Trophoblast cell (in vitro differentiated cells and primary cell): ENCODE results near the gene SLC2A6.

Source experiments
- DNase-seq, 2 donors: peaks; one replicate each; pipeline ENCODE4 v3.0.0-alpha.2; 2016
- H2AFZ ChIP-seq: 2 replicates; pipeline ENCODE4 v1.6.1; 2013; ENCODE audit warnings: low read length, moderate library complexity, mild to moderate bottlenecking; ENCODE audit not compliant: insufficient read depth, poor library complexity
- H2AK5ac ChIP-seq: 2 replicates; pipeline ENCODE4 v1.6.1; 2013; ENCODE audit warnings: mild to moderate bottlenecking, low read length
- H2BK120ac ChIP-seq: 2 replicates; pipeline ENCODE4 v1.6.1; 2013; ENCODE audit warnings: low read length, mild to moderate bottlenecking, moderate library complexity; ENCODE audit not compliant: insufficient read depth, poor library complexity
- H2BK12ac ChIP-seq: 2 replicates; pipeline ENCODE4 v1.6.1; 2013; ENCODE audit warnings: mild to moderate bottlenecking, low read length, moderate library complexity
- H2BK5ac ChIP-seq: 2 replicates; pipeline ENCODE4 v1.6.1; 2013; ENCODE audit warnings: low read length, low read depth, moderate library complexity, mild to moderate bottlenecking; ENCODE audit not compliant: poor library complexity
- H3K14ac ChIP-seq: 2 replicates; pipeline ENCODE4 v1.6.1; 2013; ENCODE audit warnings: mild to moderate bottlenecking, low read length
- H3K18ac ChIP-seq: 2 replicates; pipeline ENCODE4 v1.6.1; 2013; ENCODE audit warnings: mild to moderate bottlenecking, low read length
- H3K23ac ChIP-seq: 2 replicates; pipeline ENCODE4 v1.6.1; 2013; ENCODE audit warnings: low read length
- H3K27ac ChIP-seq: 2 replicates; pipeline ENCODE4 v1.5.1; 2013; ENCODE audit warnings: low read depth, mild to moderate bottlenecking, inconsistent platforms, low read length, moderate library complexity
- H3K27me3 ChIP-seq: 2 replicates; pipeline ENCODE4 v1.6.1; 2013; ENCODE audit warnings: inconsistent platforms, mild to moderate bottlenecking, low read length, moderate library complexity; ENCODE audit not compliant: insufficient read depth
- H3K36me3 ChIP-seq, 2 experiments: 1 replicate in 1 of 2; 2 replicates in 1 of 2; pipeline ENCODE4 v1.6.1; 2013; ENCODE audit warnings: low read length in 2 of 2, mild to moderate bottlenecking in 2 of 2, moderate library complexity in 1 of 2; ENCODE audit not compliant: insufficient read depth in 2 of 2, control insufficient read depth in 1 of 2
- H3K4ac ChIP-seq: 2 replicates; pipeline ENCODE4 v1.6.1; 2013; ENCODE audit warnings: low read depth, mild to moderate bottlenecking, low read length, moderate library complexity
- H3K4me1 ChIP-seq, 2 experiments: 1 replicate in 1 of 2; 2 replicates in 1 of 2; pipeline ENCODE4 v1.6.1; 2013; ENCODE audit warnings: low read length in 2 of 2, mild to moderate bottlenecking in 2 of 2, moderate library complexity in 1 of 2; ENCODE audit not compliant: insufficient read depth in 2 of 2, control insufficient read depth in 1 of 2
- H3K4me2 ChIP-seq: 2 replicates; pipeline ENCODE4 v1.6.1; 2013; ENCODE audit warnings: inconsistent platforms, mild to moderate bottlenecking, low read length, moderate library complexity
- H3K4me3 ChIP-seq: 2 replicates; pipeline ENCODE4 v1.5.1; 2013; ENCODE audit warnings: mild to moderate bottlenecking, low read depth, low read length, inconsistent platforms
- H3K79me1 ChIP-seq: one replicate; pipeline ENCODE4 v1.6.1; 2013; ENCODE audit warnings: low read length
- H3K79me2 ChIP-seq: 2 replicates; pipeline ENCODE4 v1.6.1; 2013; ENCODE audit warnings: low read length, mild to moderate bottlenecking; ENCODE audit not compliant: control insufficient read depth, insufficient read depth, poor library complexity
- H3K9ac ChIP-seq: 2 replicates; pipeline ENCODE4 v1.6.1; 2013; ENCODE audit warnings: mild to moderate bottlenecking, low read length
- H3K9me3 ChIP-seq: 2 replicates; pipeline ENCODE4 v1.6.1; 2013; ENCODE audit warnings: low read depth, mild to moderate bottlenecking, control low read depth, inconsistent platforms, low read length; ENCODE audit not compliant: insufficient read depth
- H4K12ac ChIP-seq: 2 replicates; pipeline ENCODE4 v1.6.1; 2013; ENCODE audit warnings: low read depth, mild to moderate bottlenecking, low read length, moderate library complexity
- H4K8ac ChIP-seq: 2 replicates; pipeline ENCODE4 v1.6.1; 2013; ENCODE audit warnings: low read depth, mild to moderate bottlenecking, low read length, moderate library complexity
- H4K91ac ChIP-seq: one replicate; pipeline ENCODE4 v1.6.1; 2013; ENCODE audit warnings: low read depth, mild to moderate bottlenecking, low read length, moderate library complexity
- WGBS: extraction: QIAGEN DNeasy Blood & Tissue Kit; methylation state at CpG from one replicate; pipeline ENCODE4 v1.1.7; 2013; ENCODE audit warnings: missing lambda C conversion rate; ENCODE audit not compliant: insufficient read length, insufficient coverage; ENCODE audit errors: extremely low coverage; 5-methylcytosine and 5-hydroxymethylcytosine counted together

SLC2A6 gene

GRCh38 chr9:133455936-133456335 lies 23.0 kb downstream of the SLC2A6 start:
- Histone ChIP-seq H3K79me2 (peaks cover 2% of the 10 kb centered on the region), H3K79me1 (peaks cover 5% of the 10 kb centered on the region), H2BK120ac (no peak overlapping the region), H3K4me3 (no peak overlapping the region), H4K91ac (no peak overlapping the region), H2BK5ac (no peak overlapping the region), H4K12ac (no peak overlapping the region), H3K23ac (no peak overlapping the region), H3K27me3 (no peaks in the 10 kb centered on the region), H3K9ac (no peak overlapping the region), H3K27ac (no peak overlapping the region), H3K9me3 (no peaks in the 10 kb centered on the region), H2BK12ac (no peak overlapping the region), H3K36me3 (no peaks in the 10 kb centered on the region), H3K4ac (no peak overlapping the region), H3K4me1 (peaks cover 0 to 8% of the 10 kb centered on the region in 2 experiments), H2AFZ (no peak overlapping the region), H4K8ac (no peak overlapping the region), H3K14ac (no peak overlapping the region), H3K4me2 (no peak overlapping the region), H2AK5ac (no peak overlapping the region), H3K18ac (no peak overlapping the region)
- WGBS = no CpG with 5 or more reads among the region's 11 CpGs
- DNase-seq = no peak

- H4K8ac ChIP-seq = no peak overlapping the region
- no peak overlapping the region for H2BK5ac ChIP-seq
- H2BK12ac ChIP-seq = no peak overlapping the region
- H3K27me3 ChIP-seq = no peaks in the 10 kb centered on the region
- H2BK120ac ChIP-seq = no peak overlapping the region
- H3K4me2 ChIP-seq = no peak overlapping the region
- H3K9me3 ChIP-seq = no peaks in the 10 kb centered on the region
- H3K79me2 ChIP-seq = peaks cover 2% of the 10 kb centered on the region
- H3K14ac ChIP-seq = no peak overlapping the region
- no peak overlapping the region for H4K91ac ChIP-seq
- DNase-seq = no peak
- H3K18ac ChIP-seq = no peak overlapping the region
- H3K27ac ChIP-seq = no peak overlapping the region
- WGBS = no CpG with 5 or more reads among the region's 20 CpGs
- H3K4ac ChIP-seq = no peak overlapping the region
- peaks cover 0 to 2% of the 10 kb centered on the region in 2 experiments for H3K4me1 ChIP-seq
- no peak overlapping the region for H3K4me3 ChIP-seq
- H3K79me1 ChIP-seq = peaks cover 3% of the 10 kb centered on the region
- no peak overlapping the region for H2AFZ ChIP-seq
- H3K23ac ChIP-seq = no peak overlapping the region
- no peak overlapping the region for H4K12ac ChIP-seq
- no peak overlapping the region for H3K9ac ChIP-seq
- H2AK5ac ChIP-seq = no peak overlapping the region
- no peaks in the 10 kb centered on the region for H3K36me3 ChIP-seq
Measured at GRCh38 chr9:133454943-133455673, 23.8 kb downstream of the SLC2A6 start.

- no peak overlapping the region for H3K14ac ChIP-seq
- H3K79me1 ChIP-seq = no peaks in the 10 kb centered on the region
- WGBS = no CpG with 5 or more reads among the region's 19 CpGs
- H3K9ac ChIP-seq = no peak overlapping the region
- no peaks in the 10 kb centered on the region for H3K27me3 ChIP-seq
- H3K4ac ChIP-seq = no peak overlapping the region
- H3K4me1 ChIP-seq = peaks cover 0 to 2% of the 10 kb centered on the region in 2 experiments
- H2AK5ac ChIP-seq = no peak overlapping the region
- no peak overlapping the region for H3K18ac ChIP-seq
- no peak overlapping the region for H2BK12ac ChIP-seq
- H4K8ac ChIP-seq = no peak overlapping the region
- H4K12ac ChIP-seq = no peak overlapping the region
- no peak overlapping the region for H3K27ac ChIP-seq
- H3K79me2 ChIP-seq = no peaks in the 10 kb centered on the region
- no peaks in the 10 kb centered on the region for H3K36me3 ChIP-seq
- H3K4me2 ChIP-seq = no peak overlapping the region
- no peak overlapping the region for H3K4me3 ChIP-seq
- no peak overlapping the region for H2AFZ ChIP-seq
- no peak overlapping the region for H2BK120ac ChIP-seq
- H4K91ac ChIP-seq = no peak overlapping the region
- no peak overlapping the region for H2BK5ac ChIP-seq
- no peaks in the 10 kb centered on the region for H3K9me3 ChIP-seq
- H3K23ac ChIP-seq = no peak overlapping the region
- DNase-seq = no peak
Measured at GRCh38 chr9:133454325-133454724, 24.6 kb downstream of the SLC2A6 start.

GRCh38 chr9:133453651-133454050 lies 25.2 kb downstream of the SLC2A6 start:
- Histone ChIP-seq H3K4me3 (no peak overlapping the region), H2BK12ac (no peak overlapping the region), H2BK5ac (no peak overlapping the region), H3K14ac (no peak overlapping the region), H2BK120ac (no peak overlapping the region), H4K12ac (no peak overlapping the region), H3K79me2 (no peaks in the 10 kb centered on the region), H3K36me3 (no peaks in the 10 kb centered on the region), H3K27me3 (no peaks in the 10 kb centered on the region), H2AK5ac (no peak overlapping the region), H3K23ac (no peak overlapping the region), H3K9ac (no peak overlapping the region), H3K4me1 (no peaks in the 10 kb centered on the region), H3K18ac (no peak overlapping the region), H3K9me3 (no peaks in the 10 kb centered on the region), H2AFZ (no peak overlapping the region), H3K4me2 (no peak overlapping the region), H4K8ac (no peak overlapping the region), H4K91ac (no peak overlapping the region), H3K27ac (no peak overlapping the region), H3K79me1 (no peaks in the 10 kb centered on the region), H3K4ac (no peak overlapping the region)
- DNase-seq = no peak
- WGBS = no CpG with 5 or more reads among the region's 11 CpGs
